OCI-LY1 (cell line): ENCODE results near the gene ERI2.

ENCODE experiments used
- H2AFZ ChIP-seq: fragments of 200-600 bp; sonication (generic), shearing (Covaris generic); 2 replicates; pipeline ENCODE4 v1.6.0; 2014; ENCODE audit warnings: antibody characterized with exemption, mild to moderate bottlenecking, low read length
- H3F3A ChIP-seq: fragments of 200-600 bp; sonication (generic), shearing (Covaris generic); 2 replicates; pipeline ENCODE4 v1.6.0; 2014; ENCODE audit warnings: mild to moderate bottlenecking, antibody characterized with exemption, low read length, moderate library complexity; ENCODE audit not compliant: insufficient read depth
- H3K27ac ChIP-seq: fragments of 200-600 bp; sonication (generic); 2 replicates; pipeline ENCODE4 v1.5.1; 2014; ENCODE audit warnings: low read length, mixed run types, mild to moderate bottlenecking, low read depth; ENCODE audit not compliant: poor library complexity, severe bottlenecking
- H3K27me3 ChIP-seq: fragments of 200-600 bp; sonication (generic); 2 replicates; pipeline ENCODE4 v1.6.0; 2014; ENCODE audit warnings: antibody characterized with exemption, mild to moderate bottlenecking, low read length, moderate library complexity; ENCODE audit not compliant: insufficient read depth
- H3K36me3 ChIP-seq: fragments of 200-600 bp; sonication (generic); 2 replicates; pipeline ENCODE4 v1.6.1; 2014; ENCODE audit warnings: mild to moderate bottlenecking, antibody characterized with exemption, low read length, moderate library complexity, mixed read lengths; ENCODE audit not compliant: insufficient read depth
- H3K4me1 ChIP-seq: fragments of 200-600 bp; sonication (generic); 2 replicates; pipeline ENCODE4 v1.5.1; 2014; ENCODE audit warnings: mild to moderate bottlenecking, low read length, moderate library complexity; ENCODE audit not compliant: insufficient read depth, severe bottlenecking
- H3K4me2 ChIP-seq: fragments of 200-600 bp; sonication (generic), shearing (Covaris generic); 2 replicates; pipeline ENCODE4 v1.6.1; 2014; ENCODE audit warnings: low read length
- H3K4me3 ChIP-seq: fragments of 200-600 bp; sonication (generic); 2 replicates; pipeline ENCODE4 v1.5.1; 2014; ENCODE audit warnings: low read length, low read depth, mild to moderate bottlenecking, mixed read lengths; ENCODE audit not compliant: poor library complexity, severe bottlenecking
- H3K79me2 ChIP-seq: fragments of 200-600 bp; shearing (Covaris generic); 2 replicates; pipeline ENCODE4 v1.6.1; 2016; ENCODE audit warnings: mixed run types, low read length, mixed read lengths; ENCODE audit not compliant: insufficient read depth
- H3K9ac ChIP-seq: fragments of 200-600 bp; sonication (generic), shearing (Covaris generic); 2 replicates; pipeline ENCODE4 v1.6.1; 2014; ENCODE audit warnings: mild to moderate bottlenecking, low read length, mixed read lengths
- H3K9me2 ChIP-seq: fragments of 200-600 bp; sonication (generic), shearing (Covaris generic); 2 replicates; pipeline ENCODE4 v1.6.1; 2014; ENCODE audit warnings: low read depth, mild to moderate bottlenecking, low read length, mixed read lengths
- H3K9me3 ChIP-seq: fragments of 200-600 bp; shearing (Covaris generic); 2 replicates; pipeline ENCODE4 v1.6.1; 2014; ENCODE audit warnings: low read length, mixed read lengths
- H4K20me1 ChIP-seq: fragments of 200-600 bp; sonication (generic), shearing (Covaris generic); 2 replicates; pipeline ENCODE4 v1.6.0; 2016; ENCODE audit warnings: mild to moderate bottlenecking, low read length; ENCODE audit not compliant: insufficient read depth
- CTCF ChIP-seq: fragments of 200-600 bp; sonication (generic), shearing (Covaris generic); IDR thresholded peaks from 2 replicates; pipeline ENCODE4 v1.5.1; 2017; ENCODE audit warnings: mild to moderate bottlenecking, antibody characterized with exemption, low read length, moderate library complexity, mixed read lengths
- EZH2 ChIP-seq: fragments of 200-600 bp; sonication (generic), shearing (Covaris generic); IDR thresholded peaks from 2 replicates; pipeline ENCODE4 v1.8.0; 2017; ENCODE audit warnings: borderline replicate concordance, mixed run types, mild to moderate bottlenecking, antibody characterized with exemption, low read length, moderate library complexity, mixed read lengths

Gene ERI2

DNA sequence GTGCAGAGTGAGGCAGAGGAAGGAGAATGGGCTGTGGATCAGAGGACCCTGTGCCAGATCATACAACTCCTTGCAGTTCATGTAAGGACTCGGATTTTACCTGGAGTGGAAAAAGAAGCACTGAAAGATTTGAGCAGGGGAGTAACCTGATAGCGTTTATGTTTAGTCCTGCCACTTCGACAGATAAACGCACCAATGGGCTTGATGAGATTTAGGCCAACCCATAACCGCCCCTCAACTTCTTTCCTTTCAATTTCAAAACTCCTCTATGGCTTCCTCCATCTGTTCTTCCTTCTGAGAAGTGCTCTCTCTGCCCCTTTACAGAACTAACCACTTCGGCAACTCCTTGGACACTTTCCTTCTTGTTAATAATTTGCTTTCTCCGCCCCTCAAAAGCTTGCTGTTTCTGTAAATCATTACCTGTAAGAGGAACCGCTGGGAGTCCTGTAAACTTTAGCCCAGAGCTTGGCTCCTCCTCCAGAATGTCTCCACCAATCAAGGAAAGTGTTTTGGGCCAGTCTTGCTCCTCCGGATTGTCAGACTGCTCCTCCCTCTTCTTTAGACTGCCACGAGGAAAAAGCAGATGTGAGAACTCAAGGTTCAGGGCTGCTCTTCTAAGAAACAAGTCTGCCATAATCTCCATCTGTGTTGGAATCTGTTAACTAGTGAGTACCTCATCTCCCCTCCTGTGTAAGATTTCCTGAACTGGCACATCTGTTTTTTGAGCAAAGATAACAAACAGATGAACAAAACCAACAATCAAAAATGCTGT lies 42.6 kb downstream of the ERI2 start, which contains the start of gene ACSM3:
TSS of gene ACSM3 (plus strand) at position 554 of the 772 bp plus-strand sequence. CDS start 6,021 bp downstream, outside the sequence.
- Histone ChIP-seq H4K20me1 (no peaks in the 10 kb centered on the region), H3K9ac (no peak within 1 kb of the TSS), H3K79me2 (no peaks in the 10 kb centered on the region), H3K4me2 (peak within 1 kb of the TSS; percentile 64), H3K9me2 (no peaks in the 10 kb centered on the region), H3K27me3 (no peaks in the 10 kb centered on the region; the same call in 1 of the 2 replicates), H3K4me1 (peaks cover 10% of the 10 kb centered on the region), H3K36me3 (no peaks in the 10 kb centered on the region; the same call in 1 of the 2 replicates), H2AFZ (peak within 1 kb of the TSS; percentile 85; the same call in 1 of the 2 replicates), H3K4me3 (peak within 1 kb of the TSS; percentile 46), H3K27ac (no peak within 1 kb of the TSS), H3K9me3 (peaks cover 8% of the 10 kb centered on the region), H3F3A (no peaks in the 10 kb centered on the region)
- no peak for TF ChIP-seq CTCF
- TF ChIP-seq EZH2 = no peak

DNA sequence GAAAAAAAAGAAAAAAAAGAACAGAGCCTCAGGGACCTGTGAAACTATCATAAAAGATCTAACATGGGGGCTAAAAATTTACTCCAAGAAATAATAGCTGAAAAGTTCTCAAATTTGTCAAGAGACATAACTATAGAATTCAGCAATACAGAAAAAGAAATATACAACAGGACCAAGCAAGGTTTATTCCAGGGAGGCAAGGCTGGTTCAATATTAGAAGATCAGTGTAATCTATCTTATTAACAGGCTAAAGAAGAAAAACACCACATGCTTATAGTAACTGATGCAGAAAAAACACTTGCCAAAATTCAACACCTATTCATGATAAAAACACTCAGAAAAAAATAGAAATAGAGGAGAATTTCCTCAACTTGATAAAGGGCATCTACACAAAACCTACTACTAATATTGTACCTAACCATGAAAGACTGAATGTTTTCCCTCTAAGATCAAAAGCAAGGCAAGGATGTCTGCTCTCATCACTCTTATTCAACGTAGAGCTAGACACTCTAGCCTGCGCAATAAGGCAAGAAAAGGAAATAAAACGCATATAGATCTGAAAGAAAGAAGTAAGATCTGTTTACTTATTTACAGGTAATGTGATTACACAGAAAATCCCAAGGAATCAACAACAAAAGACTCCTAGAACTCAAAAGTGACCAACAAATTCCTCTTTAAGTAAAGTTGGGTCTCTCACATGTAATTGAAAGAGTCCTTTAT lies 43.7 kb downstream of the ERI2 start:
- Histone ChIP-seq H3K9me3 (peaks cover 8% of the 10 kb centered on the region), H2AFZ (no peak overlapping the region), H3K27me3 (no peaks in the 10 kb centered on the region; the same call in 1 of the 2 replicates), H3K9me2 (no peaks in the 10 kb centered on the region), H3K4me3 (no peak overlapping the region), H3K4me2 (no peak overlapping the region), H4K20me1 (no peaks in the 10 kb centered on the region), H3K79me2 (no peaks in the 10 kb centered on the region), H3K27ac (no peak overlapping the region), H3F3A (no peaks in the 10 kb centered on the region), H3K36me3 (no peaks in the 10 kb centered on the region; the same call in 1 of the 2 replicates), H3K4me1 (peaks cover 10% of the 10 kb centered on the region), H3K9ac (no peak overlapping the region)
- TF ChIP-seq CTCF (no peak), EZH2 (no peak)

GRCh38 chr16:20761175-20761574 lies 45.1 kb downstream of the ERI2 start:
- Histone ChIP-seq H3K9me3 (peaks cover 8% of the 10 kb centered on the region), H3K79me2 (no peaks in the 10 kb centered on the region), H3K4me2 (no peak overlapping the region), H3K27me3 (no peaks in the 10 kb centered on the region; the same call in 1 of the 2 replicates), H3K27ac (no peak overlapping the region), H3K4me1 (peaks cover 10% of the 10 kb centered on the region), H3K4me3 (no peak overlapping the region), H3K9me2 (no peaks in the 10 kb centered on the region), H3K36me3 (no peaks in the 10 kb centered on the region; the same call in 1 of the 2 replicates), H3K9ac (no peak overlapping the region), H2AFZ (no peak overlapping the region), H3F3A (no peaks in the 10 kb centered on the region), H4K20me1 (no peaks in the 10 kb centered on the region)
- no peak for TF ChIP-seq EZH2
- no peak for TF ChIP-seq CTCF
